WTC11 (cell line): ENCODE results near the gene PLEKHA1. TPM values are rescaled to one million over a fixed set of nuclear protein-coding genes. Genes with fewer than 3 reads are reported as not detected.

Experiments
- ATAC-seq: fragments of 200-7000 bp; cut with Tn5 transposase; 2 replicates; pipeline ENCODE4 v1.10.0; 2021; ENCODE audit warnings: mild to moderate bottlenecking, moderate library complexity
- CTCF ChIA-PET: fragments of 300-600 bp; sonication (Branson Sonifier 250); formaldehyde crosslinking; loops from one replicate; lab custom pipeline; 2021; ENCODE audit warnings: antibody characterized with exemption; lab: Charles Lee
- POLR2A ChIA-PET: fragments of 350-600 bp; sonication (Branson Sonifier 250); formaldehyde crosslinking; loops from one replicate; lab custom pipeline; 2021; ENCODE audit warnings: antibody characterized with exemption; lab: Charles Lee
- DNase-seq: peaks from one replicate; pipeline ENCODE4 v3.0.0; 2021; ENCODE audit warnings: low spot score
- H3K27ac Mint-ChIP-seq: 2 replicates; pipeline ENCODE4 v1.8.0; 2021; ENCODE audit warnings: mixed read lengths
- H3K27me3 Mint-ChIP-seq: 2 replicates; pipeline ENCODE4 v1.8.0; 2021; ENCODE audit warnings: low read depth, mild to moderate bottlenecking, moderate library complexity, mixed read lengths
- H3K36me3 Mint-ChIP-seq: 2 replicates; pipeline ENCODE4 v1.8.0; 2021; ENCODE audit warnings: mixed read lengths
- H3K4me1 Mint-ChIP-seq: 2 replicates; pipeline ENCODE4 v1.8.0; 2022; ENCODE audit warnings: mixed read lengths
- H3K4me3 Mint-ChIP-seq: 2 replicates; pipeline ENCODE4 v1.8.0; 2021; ENCODE audit warnings: mild to moderate bottlenecking, moderate library complexity, mixed read lengths
- H3K9me3 Mint-ChIP-seq: 2 replicates; pipeline ENCODE4 v1.8.0; 2021; ENCODE audit warnings: mixed read lengths
- ATF3 ChIP-seq: sonication (generic); formaldehyde crosslinking; conservative IDR thresholded peaks from 2 replicates; pipeline ENCODE4 v1.8.1; 2022; ENCODE audit warnings: mild to moderate bottlenecking, missing genetic modification reagents
- CBFB ChIP-seq: sonication (generic); formaldehyde crosslinking; IDR thresholded peaks from 2 replicates; pipeline ENCODE4 v1.8.1; 2022; ENCODE audit warnings: mild to moderate bottlenecking, low read depth, missing genetic modification reagents
- E2F1 ChIP-seq: sonication (generic); formaldehyde crosslinking; IDR thresholded peaks from 2 replicates; pipeline ENCODE4 v1.8.0; 2022; ENCODE audit warnings: mild to moderate bottlenecking, missing genetic modification reagents
- ELF4 ChIP-seq: sonication (generic); formaldehyde crosslinking; IDR thresholded peaks from 2 replicates; pipeline ENCODE4 v1.8.1; 2022; ENCODE audit warnings: low read depth, mild to moderate bottlenecking, moderate library complexity, missing genetic modification reagents
- FOXK1 ChIP-seq: sonication (generic); formaldehyde crosslinking; IDR thresholded peaks from 2 replicates; pipeline ENCODE4 v1.8.0; 2022; ENCODE audit warnings: mild to moderate bottlenecking, moderate library complexity, missing genetic modification reagents
- GABPB1 ChIP-seq: sonication (generic); formaldehyde crosslinking; IDR thresholded peaks from 2 replicates; pipeline ENCODE4 v1.8.1; 2023; ENCODE audit warnings: mild to moderate bottlenecking, missing genetic modification reagents
- HMGXB4 ChIP-seq: sonication (generic); formaldehyde crosslinking; IDR thresholded peaks from 2 replicates; pipeline ENCODE4 v1.8.1; 2023; ENCODE audit warnings: mild to moderate bottlenecking, moderate library complexity, missing genetic modification reagents
- JAZF1 ChIP-seq: fragments of 250-450 bp; sonication (Bioruptor Pico); IDR thresholded peaks from 2 replicates; pipeline ENCODE4 v1.9.0; 2021; ENCODE audit warnings: moderate library complexity, mild to moderate bottlenecking, inconsistent platforms
- KAT7 ChIP-seq: sonication (generic); formaldehyde crosslinking; IDR thresholded peaks from 2 replicates; pipeline ENCODE4 v1.8.1; 2023; ENCODE audit warnings: missing genetic modification reagents, mild to moderate bottlenecking, borderline replicate concordance
- MYBL2 ChIP-seq: sonication (generic); formaldehyde crosslinking; IDR thresholded peaks from 2 replicates; pipeline ENCODE4 v1.8.1; 2023; ENCODE audit warnings: mild to moderate bottlenecking, moderate library complexity, missing genetic modification reagents
- NFYB ChIP-seq: sonication (generic); formaldehyde crosslinking; conservative IDR thresholded peaks from 2 replicates; pipeline ENCODE4 v1.8.0; 2022; ENCODE audit warnings: low read depth, missing genetic modification reagents
- OVOL2 ChIP-seq: fragments of 250-450 bp; sonication (Bioruptor Pico); IDR thresholded peaks from 2 replicates; pipeline ENCODE4 v1.9.0; 2021; ENCODE audit warnings: mild to moderate bottlenecking, borderline replicate concordance
- PRDM15 ChIP-seq: sonication (generic); formaldehyde crosslinking; IDR thresholded peaks from 2 replicates; pipeline ENCODE4 v1.8.0; 2022; ENCODE audit warnings: missing genetic modification reagents
- SOX15 ChIP-seq: fragments of 250-450 bp; sonication (Bioruptor Pico); IDR thresholded peaks from 2 replicates; pipeline ENCODE4 v1.9.0; 2021; ENCODE audit warnings: mild to moderate bottlenecking
- TCF7 ChIP-seq: sonication (generic); formaldehyde crosslinking; IDR thresholded peaks from 2 replicates; pipeline ENCODE4 v1.8.0; 2022; ENCODE audit warnings: mild to moderate bottlenecking, low read depth, missing genetic modification reagents, moderate library complexity
- USF1 ChIP-seq: sonication (generic); formaldehyde crosslinking; IDR thresholded peaks from 2 replicates; pipeline ENCODE4 v1.8.0; 2022; ENCODE audit warnings: mild to moderate bottlenecking, missing genetic modification reagents
- ZMAT4 ChIP-seq: fragments of 250-450 bp; sonication (Bioruptor Pico); IDR thresholded peaks from 2 replicates; pipeline ENCODE4 v1.9.0; 2021; ENCODE audit warnings: mild to moderate bottlenecking
- ZNF138 ChIP-seq: sonication (generic); formaldehyde crosslinking; conservative IDR thresholded peaks from 2 replicates; pipeline ENCODE4 v1.8.1; 2022; ENCODE audit warnings: mild to moderate bottlenecking, moderate library complexity, missing genetic modification reagents
- total RNA-seq: library from RNA; stranded (reverse); gene quantifications from 3 replicates; pipeline ENCODE4 v1.2.3, GENCODE V29; 2021

PLEKHA1 gene
- total RNA-seq, 1 experiment from 2014 or later: 34.6 TPM

- TF ChIP-seq MYBL2 (CRISPR knock-in tag) (no peak), ELF4 (CRISPR knock-in tag) (no peak), ZMAT4 (no peak), NFYB (CRISPR knock-in tag) (no peak), OVOL2 (CRISPR knock-in tag) (no peak), TCF7 (CRISPR knock-in tag) (no peak), FOXK1 (CRISPR knock-in tag) (no peak), CBFB (no peak), GABPB1 (CRISPR knock-in tag) (no peak), PRDM15 (no peak), SOX15 (CRISPR knock-in tag) (no peak), KAT7 (CRISPR knock-in tag) (no peak)
These were observed 83.4 kb downstream of the PLEKHA1 start (continued) for GRCh38 chr10:122457934-122458333.

- H3K27ac Mint-ChIP-seq: no peak overlapping the region
- ChIA-PET CTCF (no interaction called here), POLR2A (no interaction called here)
- DNase-seq (no peak), ATAC-seq (no peak)
- no peaks in the 10 kb centered on the region for H3K36me3 Mint-ChIP-seq
- H3K27me3 Mint-ChIP-seq: peaks cover 46% of the 10 kb centered on the region
- no peak overlapping the region for H3K4me3 Mint-ChIP-seq
- TF ChIP-seq ZNF138 (CRISPR knock-in tag): no peak
- TF ChIP-seq JAZF1 (CRISPR knock-in tag): no peak
- no peak for TF ChIP-seq ATF3 (CRISPR knock-in tag)
- no peak for TF ChIP-seq HMGXB4 (CRISPR knock-in tag)
- no peak for TF ChIP-seq E2F1 (CRISPR knock-in tag)
- no peak for TF ChIP-seq USF1 (CRISPR knock-in tag)
- H3K4me1 Mint-ChIP-seq: peaks cover 33% of the 10 kb centered on the region
- no peaks in the 10 kb centered on the region for H3K9me3 Mint-ChIP-seq
These were observed 84.2 kb downstream of the PLEKHA1 start for GRCh38 chr10:122458693-122459092.
